ENCODE measurements around the gene UTP25.

UTP25 gene

DNA sequence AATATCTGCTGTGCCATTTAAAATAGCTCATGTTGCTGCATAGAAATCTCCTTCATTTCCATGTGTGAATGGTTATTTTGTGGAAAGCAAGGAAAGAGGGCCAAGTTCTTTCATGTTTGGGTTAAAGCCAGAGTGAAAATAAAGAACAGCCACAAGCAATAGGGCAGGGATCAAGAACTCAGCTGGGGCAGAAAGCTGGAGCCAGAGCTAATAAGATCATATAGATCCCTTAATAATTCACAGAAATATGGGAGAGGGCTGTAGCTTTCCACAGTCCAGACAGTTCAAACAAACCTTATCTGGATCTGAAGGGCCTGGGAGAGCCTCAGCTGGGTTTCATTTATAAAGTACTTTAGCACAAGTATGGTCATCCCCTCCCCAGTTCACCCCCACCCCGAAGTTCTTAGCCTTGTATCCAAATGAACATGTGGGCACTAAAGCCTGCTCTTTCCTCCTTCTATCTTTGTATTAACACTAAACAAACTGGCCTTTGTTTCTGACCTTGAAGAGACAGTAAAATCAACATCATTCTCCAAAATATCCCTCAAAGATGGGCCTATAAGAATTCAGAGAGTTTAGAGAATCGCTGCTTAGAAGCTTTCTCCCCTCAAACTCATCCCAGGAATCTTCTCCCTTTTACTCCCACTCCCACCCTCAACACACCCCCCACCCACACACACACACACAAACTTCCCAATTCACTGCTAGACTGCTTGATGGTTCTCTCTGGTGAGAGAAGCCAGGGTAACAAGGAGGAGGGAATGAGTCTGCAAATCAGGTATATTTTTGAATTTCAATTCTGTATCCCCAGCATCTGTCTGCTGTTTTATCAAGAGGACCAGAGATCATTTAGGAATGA is 41.7 kb downstream of the UTP25 start:
- TF ChIP-seq, protein P1, sequence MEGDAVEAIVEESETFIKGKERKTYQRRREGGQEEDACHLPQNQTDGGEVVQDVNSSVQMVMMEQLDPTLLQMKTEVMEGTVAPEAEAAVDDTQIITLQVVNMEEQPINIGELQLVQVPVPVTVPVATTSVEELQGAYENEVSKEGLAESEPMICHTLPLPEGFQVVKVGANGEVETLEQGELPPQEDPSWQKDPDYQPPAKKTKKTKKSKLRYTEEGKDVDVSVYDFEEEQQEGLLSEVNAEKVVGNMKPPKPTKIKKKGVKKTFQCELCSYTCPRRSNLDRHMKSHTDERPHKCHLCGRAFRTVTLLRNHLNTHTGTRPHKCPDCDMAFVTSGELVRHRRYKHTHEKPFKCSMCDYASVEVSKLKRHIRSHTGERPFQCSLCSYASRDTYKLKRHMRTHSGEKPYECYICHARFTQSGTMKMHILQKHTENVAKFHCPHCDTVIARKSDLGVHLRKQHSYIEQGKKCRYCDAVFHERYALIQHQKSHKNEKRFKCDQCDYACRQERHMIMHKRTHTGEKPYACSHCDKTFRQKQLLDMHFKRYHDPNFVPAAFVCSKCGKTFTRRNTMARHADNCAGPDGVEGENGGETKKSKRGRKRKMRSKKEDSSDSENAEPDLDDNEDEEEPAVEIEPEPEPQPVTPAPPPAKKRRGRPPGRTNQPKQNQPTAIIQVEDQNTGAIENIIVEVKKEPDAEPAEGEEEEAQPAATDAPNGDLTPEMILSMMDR (conservative IDR thresholded peaks at IDR 0.05; ENCODE audit: control insufficient read depth, insufficient read depth, low read depth, low read length) = no peak
- H3K4me3 ChIP-seq (ENCODE audit: control insufficient read depth, low read depth, low read length) = no peak overlapping the region
- peak; percentile 57 for DNase-seq (ENCODE audit: low read depth)

- TF ChIP-seq, protein P1 (conservative IDR thresholded peaks at IDR 0.05; ENCODE audit: control insufficient read depth, insufficient read depth, low read depth, low read length) = no peak
- peak; percentile 73 for DNase-seq (ENCODE audit: low read depth)
Measured at GRCh38 chr1:209870151-209870831, 42.5 kb downstream of the UTP25 start.

DNA sequence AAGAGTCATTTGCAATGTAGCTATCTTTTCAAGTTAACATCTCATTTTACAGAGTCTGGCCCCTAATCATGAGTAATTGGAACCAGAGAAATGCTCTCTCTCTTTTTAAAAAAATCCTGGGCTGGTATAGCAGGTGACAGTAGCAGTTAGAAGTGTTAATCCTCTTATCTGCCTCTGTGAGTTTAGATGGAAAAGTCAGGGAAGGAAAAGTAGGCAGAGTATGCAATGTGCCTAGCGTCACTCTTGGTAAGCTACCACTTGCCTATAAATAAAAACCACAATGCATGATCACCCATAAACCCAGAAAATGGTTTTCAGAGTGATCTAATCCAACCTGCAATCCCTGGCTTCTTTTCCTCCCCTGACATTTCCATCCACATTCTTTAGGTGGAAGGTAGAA is 43.2 kb downstream of the UTP25 start:
- no peak for DNase-seq (ENCODE audit: low read depth)

More at GRCh38 chr1:209870151-209870831, 42.5 kb downstream of the UTP25 start:
- no peak overlapping the region for H3K4me3 ChIP-seq (ENCODE audit: control insufficient read depth, low read depth, low read length)

GRCh38 chr1:209871430-209871829 is 43.7 kb downstream of the UTP25 start:
- DNase-seq (ENCODE audit: low read depth) = no peak
- TF ChIP-seq, protein P1 (conservative IDR thresholded peaks at IDR 0.05; ENCODE audit: control insufficient read depth, insufficient read depth, low read depth, low read length) = no peak

More for the DNA sequence above, 43.2 kb downstream of the UTP25 start:
- TF ChIP-seq, protein P1 (conservative IDR thresholded peaks at IDR 0.05; ENCODE audit: control insufficient read depth, insufficient read depth, low read depth, low read length) = no peak
- H3K4me3 ChIP-seq (ENCODE audit: control insufficient read depth, low read depth, low read length) = no peak overlapping the region

GRCh38 chr1:209873067-209873799 is 45.5 kb downstream of the UTP25 start:
- TF ChIP-seq, protein P1 (conservative IDR thresholded peaks at IDR 0.05; ENCODE audit: control insufficient read depth, insufficient read depth, low read depth, low read length) = no peak
- DNase-seq (ENCODE audit: low read depth) = peak; percentile 85
- H3K4me3 ChIP-seq (ENCODE audit: control insufficient read depth, low read depth, low read length) = no peak overlapping the region

More at GRCh38 chr1:209871430-209871829, 43.7 kb downstream of the UTP25 start:
- no peak overlapping the region for H3K4me3 ChIP-seq (ENCODE audit: control insufficient read depth, low read depth, low read length)

GRCh38 chr1:209875515-209875914 is 47.7 kb downstream of the UTP25 start:
- peak; percentile 53 for DNase-seq (ENCODE audit: low read depth)
- H3K4me3 ChIP-seq (ENCODE audit: control insufficient read depth, low read depth, low read length) = no peak overlapping the region
- TF ChIP-seq, protein P1 (conservative IDR thresholded peaks at IDR 0.05; ENCODE audit: control insufficient read depth, insufficient read depth, low read depth, low read length) = peak; percentile 51

Data from fibroblast of mammary gland (primary cell).